ENCODE results near the gene PLIN3. TPM values are rescaled to one million over a fixed set of nuclear protein-coding genes. Genes with fewer than 3 reads are reported as not detected.
"Not testable (repeated sequence)": the region's sequence is repeated elsewhere in the genome, so short reads cannot be mapped to it uniquely, and the experiment has no call there.

The PLIN3 gene
- total RNA-seq, 1 donor from 2014 or later = 6.9 TPM

DNA sequence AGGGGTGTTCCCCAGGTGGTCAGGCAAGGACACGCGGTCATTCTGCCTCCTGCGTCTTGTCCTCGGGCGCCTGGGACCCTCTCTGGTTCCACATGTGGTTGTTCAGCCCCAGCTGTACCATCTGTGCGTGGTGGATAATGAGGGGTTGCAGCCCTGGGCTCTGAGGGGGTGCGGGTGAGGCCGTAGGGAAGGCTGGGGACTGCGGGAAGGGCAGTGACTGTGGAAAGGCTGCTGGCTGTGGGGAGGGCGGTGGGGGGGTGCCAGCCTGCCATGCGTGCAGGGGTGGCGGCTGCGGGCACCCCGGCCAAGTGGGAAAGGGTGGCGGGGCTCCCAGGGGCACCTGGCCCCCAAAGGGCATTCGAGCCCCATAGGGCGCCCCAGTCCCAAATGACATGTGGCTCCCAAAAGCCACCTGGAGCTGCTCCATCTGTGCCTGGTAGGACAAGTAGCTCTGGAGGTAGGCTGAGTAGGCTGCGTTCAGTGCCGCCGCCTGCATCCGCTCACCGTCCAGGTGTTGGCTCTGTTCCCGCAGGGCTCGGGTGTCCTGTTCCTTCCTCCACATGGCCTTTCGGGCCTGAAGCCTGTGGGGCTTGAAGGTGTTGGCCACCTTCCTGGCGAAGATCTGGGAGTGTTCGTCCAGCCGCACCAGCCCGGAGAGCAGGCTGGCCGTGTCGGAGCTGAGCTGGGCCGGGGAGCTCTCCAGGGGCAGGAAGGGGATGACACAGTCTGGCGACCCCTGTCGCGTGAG lies 51.1 kb downstream of the PLIN3 start:
- FAIRE-seq (no peak), DNase-seq (ENCODE audit: low spot score in 2 of 2) (peak in 1 of 2 donors; percentile 50)

DNA sequence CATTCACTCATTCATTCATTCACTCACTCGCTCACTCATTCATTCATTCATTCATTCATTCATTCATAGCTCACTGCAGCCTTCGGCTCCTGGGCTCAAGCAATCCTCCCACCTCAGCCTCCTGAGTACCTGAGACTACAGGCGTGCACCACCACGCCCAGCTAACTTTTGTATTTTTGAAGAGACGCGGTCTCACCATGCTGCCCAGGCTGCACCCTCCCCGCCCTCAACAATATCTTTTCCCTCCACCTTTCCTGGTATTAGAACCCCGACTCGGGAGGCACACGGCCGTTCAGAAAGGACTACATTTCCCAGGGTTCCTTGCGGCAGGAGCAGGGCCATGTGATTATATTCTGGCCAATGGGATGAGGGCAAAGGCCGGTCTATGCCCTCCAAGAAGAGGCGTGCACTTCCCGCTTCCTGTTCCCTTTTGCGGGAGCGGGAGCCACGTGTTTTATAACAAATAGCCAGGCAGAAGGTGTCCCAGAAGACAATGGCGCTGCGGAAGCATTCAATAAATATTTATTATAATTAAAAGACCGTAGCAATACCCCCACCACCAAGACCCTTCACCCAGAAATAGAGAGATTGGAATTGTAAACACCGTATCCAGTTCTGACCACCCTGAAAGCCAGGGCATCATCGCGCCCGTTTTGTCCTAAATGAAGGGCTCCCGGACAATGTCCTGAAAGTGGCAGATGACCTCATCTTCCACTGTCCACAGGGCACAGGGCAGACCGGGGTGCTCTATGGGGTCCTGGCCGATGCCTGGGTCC lies 51.9 kb downstream of the PLIN3 start:
- DNase-seq (ENCODE audit: low spot score in 2 of 2) (peak; percentile 97 to 98), FAIRE-seq (peak; percentile 85)

DNA sequence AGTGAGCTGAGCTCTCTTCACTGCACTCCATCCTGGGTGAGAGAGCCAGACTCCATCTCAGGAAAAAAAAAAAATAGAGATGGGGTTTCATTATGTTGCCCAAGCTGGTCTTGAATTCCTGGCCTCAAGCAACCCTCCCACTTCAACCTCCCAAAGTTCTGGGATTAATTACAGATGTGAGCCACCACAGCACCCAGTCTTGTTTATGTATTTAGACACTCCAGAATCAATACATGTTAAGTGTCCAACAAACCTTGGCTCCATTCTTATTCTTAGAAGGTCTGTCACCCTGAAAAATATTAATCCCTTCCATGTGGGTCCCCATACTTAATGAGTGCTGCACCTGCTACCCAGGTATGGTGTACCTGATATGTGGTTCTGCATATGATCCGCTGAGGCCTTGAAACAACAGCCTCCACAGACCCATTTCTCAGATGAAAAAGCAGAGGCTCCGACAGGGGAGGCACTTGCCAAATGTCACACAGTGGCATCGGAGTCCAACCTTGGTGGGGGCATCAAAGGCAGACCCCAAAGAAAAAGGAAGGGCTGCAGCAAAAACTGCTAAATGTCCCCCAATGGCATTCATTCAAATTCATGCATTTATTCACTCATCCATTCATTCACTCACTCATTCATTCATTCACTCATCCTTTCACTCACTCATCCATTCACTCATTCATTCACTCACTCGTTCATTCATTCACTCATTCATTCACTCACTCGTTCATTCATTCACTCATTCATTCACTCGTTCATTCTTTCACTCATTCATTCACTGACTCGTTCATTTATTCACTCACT lies 52.6 kb downstream of the PLIN3 start:
- FAIRE-seq = no peak
- DNase-seq (ENCODE audit: low spot score in 2 of 2) = no peak

DNA sequence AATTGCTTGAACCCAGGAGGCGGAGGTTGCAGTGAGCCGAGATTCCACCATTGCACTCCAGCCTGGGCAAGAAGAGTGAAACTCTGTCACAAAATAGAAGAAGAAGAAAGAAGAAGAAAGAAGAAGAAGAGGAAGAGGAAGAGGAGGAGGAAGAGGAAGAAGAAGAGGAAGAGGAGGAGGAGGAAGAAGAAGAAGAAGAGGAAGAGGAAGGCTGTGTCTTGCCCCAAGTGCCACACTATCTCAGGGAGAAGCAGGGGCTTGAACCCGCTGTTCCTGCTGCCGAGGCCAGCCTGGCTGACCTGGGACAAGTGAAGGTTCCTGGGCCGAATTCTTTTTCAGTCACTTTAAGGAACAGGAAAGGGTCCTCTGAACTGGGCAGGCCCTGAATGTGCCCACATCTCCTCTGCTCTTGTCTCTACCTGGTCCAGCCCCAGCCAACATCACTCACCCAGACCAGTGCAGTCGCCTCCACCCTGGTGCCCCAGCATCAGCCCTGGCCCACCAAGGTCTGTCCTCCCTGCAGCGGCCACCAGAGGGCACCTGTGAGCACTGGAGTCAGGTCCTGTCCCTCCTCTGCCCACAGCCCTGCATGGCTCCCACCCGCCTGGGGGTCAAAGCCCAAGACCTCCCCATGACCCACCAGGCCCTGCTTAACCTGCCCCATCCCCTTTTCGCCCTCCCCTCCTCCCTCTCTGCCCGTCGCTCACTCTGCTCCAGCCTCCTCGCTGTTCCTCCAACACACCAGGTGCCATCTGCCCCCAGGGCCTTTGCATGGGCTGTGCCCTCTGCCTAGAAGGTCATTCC lies 55.9 kb downstream of the PLIN3 start:
- FAIRE-seq (no peak), DNase-seq (ENCODE audit: low spot score in 2 of 2) (peak; percentile 47 to 67)

DNA sequence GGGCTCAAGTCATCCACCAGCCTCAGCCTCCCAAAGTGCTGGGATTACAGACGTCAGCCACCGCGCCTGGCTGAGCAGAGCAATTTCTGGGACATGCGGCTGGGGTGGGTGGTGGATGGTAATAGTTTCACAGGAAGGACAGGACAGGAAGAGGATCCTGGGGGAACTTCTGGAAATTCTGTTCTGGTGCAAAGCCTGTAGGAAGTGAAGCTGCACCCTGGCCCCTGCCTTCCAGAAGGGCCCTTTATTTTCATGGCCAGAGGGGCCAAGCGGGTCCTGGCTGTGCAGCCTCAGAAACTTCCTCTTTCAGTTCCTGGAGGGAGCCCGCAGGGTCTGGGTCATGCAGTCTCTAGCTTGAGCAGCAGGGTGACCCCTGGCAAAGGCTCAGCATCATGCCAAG lies 60.3 kb downstream of the PLIN3 start:
- no peak for FAIRE-seq

DNA sequence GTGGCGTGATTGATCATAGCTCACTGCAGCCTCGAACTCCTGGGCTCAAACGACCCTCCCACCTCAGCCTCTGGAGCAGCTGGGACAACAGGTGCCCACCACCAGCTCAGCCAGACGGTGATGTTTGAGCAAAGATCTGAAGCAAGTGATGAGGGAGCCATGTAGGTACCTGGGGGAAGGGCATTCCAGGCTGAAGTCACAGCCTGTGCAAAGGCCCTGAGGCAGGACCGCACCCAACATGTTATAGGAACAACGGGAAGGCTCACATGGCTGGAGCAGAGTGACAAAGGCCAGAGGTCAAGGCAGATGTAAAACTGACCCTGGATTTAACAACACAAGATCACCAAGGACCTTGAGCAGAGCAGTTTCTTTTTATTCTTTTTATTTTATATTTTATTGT lies 61.1 kb downstream of the PLIN3 start:
- DNase-seq (ENCODE audit: low spot score in 2 of 2) (no peak), FAIRE-seq (no peak)

More for the DNA sequence above, 60.3 kb downstream of the PLIN3 start:
- DNase-seq (ENCODE audit: low spot score in 2 of 2) = no peak

DNA sequence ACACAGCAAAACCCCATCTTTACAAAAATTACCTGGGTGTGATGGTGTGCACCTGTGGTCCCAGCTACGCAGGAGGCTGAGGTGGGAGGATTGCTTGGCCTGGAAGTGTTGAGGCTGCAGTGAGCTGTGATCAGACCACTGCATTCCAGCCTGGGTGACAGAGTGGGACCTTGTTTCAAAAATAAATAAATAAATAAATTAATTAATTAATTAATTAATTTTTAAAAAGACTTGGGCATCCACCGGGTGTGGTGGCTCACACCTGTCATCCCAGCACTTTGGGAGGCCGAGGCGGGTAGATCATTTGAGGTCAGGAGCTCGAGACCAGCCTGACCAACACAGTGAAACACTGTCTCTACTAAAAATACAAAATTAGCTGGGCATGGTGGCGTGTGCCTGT lies 62.3 kb downstream of the PLIN3 start:
- not testable (repeated sequence) for DNase-seq (ENCODE audit: low spot score in 2 of 2); FAIRE-seq

DNA sequence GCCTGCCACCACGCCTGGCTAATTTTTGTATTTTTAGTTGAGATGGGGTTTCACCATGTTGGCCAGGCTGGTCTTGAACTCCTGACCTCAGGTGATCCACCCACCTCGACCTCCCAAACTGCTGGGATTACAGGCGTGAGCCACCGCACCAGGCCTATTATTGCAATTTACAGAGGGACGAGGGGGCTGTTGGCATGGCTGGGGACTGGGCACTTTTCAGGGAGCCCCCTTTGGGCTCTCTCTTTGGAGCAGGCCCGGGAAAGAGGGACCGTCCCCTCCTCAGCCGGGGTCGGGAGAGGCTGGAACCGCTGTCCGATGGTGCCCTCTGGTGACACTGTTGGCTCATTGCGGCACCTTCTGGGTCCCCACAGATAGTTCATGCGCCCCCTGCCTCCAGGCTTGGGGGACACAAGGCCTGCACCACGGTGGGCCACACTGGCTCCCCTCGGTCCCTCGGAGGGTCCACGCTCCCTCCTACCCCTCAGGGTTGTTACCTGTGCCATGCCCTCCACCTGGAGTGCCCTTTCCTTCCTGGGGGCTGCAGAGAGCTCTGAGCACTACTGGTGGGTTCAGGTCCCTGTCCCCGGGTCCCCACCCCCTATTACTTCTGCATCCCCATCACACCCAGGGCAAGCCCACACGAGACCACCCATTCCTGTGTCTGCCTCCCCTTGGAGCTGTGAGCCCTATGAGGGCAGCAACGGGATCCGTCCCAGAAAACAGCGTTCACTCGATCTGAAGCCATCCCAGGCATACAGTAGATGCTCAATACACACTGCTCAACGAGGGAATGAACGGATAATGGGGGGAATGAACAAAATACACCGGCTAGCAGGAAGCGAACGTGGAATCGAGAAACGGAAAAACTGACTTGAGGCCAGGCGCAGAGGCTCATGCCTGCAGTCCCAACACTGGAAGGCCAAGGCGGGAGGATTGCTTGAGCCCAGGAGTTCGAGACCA lies 63.5 kb downstream of the PLIN3 start:
- FAIRE-seq (no peak), DNase-seq (ENCODE audit: low spot score in 2 of 2) (peak in 1 of 2 donors; percentile 66)

DNA sequence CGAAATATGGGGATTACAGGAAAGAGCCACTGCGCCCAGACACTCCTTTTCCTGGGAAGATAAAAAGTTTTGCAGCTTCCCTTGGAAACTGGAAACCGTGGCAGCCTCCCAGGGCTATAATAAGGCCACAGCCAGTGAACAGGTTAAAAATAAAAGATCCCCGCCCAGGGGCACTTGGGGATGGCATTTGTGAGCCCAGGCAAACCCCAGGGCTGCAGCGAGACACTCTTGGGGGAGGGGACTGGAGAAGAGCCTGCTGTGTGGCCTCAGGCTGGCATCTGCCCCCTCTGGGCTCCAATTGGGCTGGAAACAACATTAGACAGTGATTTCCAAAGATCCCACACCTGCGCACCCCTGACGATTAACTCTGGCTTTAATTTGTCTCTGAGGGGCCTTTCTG lies 64.8 kb downstream of the PLIN3 start:
- FAIRE-seq = no peak
- DNase-seq (ENCODE audit: low spot score in 2 of 2) = no peak

DNA sequence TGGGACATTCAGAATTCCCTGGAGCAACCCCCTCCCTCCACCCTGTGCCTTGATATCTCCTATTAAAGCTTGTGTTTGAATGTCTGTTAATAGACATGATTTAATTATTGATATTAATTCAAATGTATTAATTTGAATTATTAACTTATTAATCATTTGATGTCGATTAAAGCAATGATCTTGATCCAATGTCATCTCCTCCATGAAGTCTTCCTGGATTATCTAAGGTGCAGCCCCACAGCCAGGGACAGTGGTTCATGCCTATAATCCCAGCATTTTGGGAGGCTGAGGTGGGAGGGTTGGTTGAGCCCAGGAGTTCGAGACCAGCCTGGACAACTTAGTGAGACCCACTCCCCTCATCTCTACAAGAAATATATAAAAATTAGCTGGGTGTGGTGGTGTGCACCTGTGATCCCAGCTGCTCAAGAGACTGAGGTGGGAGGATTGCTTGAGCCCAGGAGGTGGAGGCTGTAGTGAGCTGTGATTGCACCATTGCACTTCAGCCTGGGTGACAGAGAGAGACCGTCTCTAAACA lies 66.3 kb downstream of the PLIN3 start:
- FAIRE-seq (no peak), DNase-seq (ENCODE audit: low spot score in 2 of 2) (no peak)

DNA sequence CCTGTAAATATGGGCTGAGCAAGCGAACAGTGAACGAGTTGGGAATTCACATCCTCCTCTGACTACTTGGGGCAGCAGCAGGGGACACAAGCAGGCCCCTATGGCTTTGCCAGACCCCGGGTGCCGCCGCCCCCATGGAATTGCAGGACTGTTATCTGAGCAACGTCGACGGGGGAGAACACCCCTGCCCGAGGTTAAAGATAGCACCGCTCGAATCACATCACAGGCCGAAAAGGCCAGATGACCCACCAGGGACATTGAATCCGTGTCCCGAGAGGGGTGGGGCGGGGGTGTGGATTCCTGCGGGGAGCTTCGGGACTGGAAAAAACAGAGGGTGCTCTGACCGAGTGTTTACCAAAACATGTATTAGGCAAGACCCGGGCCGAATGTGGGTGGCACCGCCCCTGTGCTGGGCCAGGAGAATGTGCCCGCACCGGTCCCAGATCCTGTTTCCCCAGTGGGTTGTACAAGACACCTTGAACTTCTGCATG lies 66.8 kb downstream of the PLIN3 start:
- no peak for FAIRE-seq
- no peak for DNase-seq (ENCODE audit: low spot score in 2 of 2)

DNA sequence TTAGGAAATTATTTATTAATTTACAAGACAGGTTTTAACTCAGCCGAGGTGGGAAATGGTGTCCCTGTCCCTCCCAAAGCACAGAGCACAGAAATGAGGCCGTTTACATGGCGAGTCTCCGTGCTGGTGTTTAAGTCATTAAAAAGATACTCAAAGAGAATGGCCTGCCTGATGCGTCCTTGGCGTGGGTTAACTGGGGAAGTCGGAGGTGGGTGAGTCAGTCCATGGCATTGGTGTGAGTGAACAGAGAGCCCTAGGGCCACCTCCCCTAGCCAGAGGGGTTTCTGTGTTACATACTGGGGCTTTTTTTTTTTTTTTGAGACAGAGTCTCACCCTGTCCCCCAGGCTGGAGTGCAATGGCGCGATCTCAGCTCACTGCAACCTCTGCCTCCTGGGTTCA lies 72.1 kb downstream of the PLIN3 start:
- DNase-seq (ENCODE audit: low spot score in 2 of 2) = no peak
- no peak for FAIRE-seq

DNA sequence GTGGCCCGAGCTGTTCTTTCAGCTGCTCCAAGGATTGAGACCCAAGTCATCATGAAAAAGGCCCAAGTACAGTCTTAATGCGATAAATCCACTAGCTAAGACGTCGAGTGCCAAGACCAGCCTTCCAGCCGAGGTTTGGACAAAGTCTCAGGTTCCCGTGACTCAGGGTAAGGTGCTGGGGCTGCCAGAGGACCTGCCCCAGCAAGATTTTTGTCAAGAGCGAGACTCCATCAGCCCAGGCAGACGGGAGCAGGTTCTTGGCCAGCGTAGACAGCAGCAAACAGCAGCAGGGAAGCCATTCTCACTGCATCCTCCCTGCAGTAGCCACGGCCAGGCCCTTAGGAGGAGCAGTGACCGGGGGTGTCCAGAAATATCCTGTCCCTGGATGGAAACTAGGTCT lies 72.5 kb downstream of the PLIN3 start:
- DNase-seq (ENCODE audit: low spot score in 2 of 2) (no peak), FAIRE-seq (no peak)

DNA sequence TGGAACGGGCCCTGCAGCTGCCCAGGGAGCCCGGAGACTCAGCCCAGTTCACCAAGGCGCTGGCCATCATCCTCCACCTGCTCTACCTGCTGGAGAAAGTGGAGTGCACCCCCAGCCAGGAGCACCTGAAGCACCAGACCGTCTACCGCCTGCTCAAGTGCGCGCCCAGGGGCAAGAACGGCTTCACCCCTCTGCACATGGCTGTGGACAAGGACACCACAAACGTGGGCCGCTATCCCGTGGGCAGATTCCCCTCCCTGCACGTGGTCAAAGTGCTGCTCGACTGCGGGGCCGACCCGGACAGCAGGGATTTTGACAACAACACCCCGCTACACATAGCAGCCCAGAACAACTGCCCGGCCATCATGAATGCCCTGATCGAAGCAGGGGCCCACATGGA lies 74.2 kb downstream of the PLIN3 start:
- not testable (repeated sequence) for FAIRE-seq; DNase-seq (ENCODE audit: low spot score in 2 of 2)

DNA sequence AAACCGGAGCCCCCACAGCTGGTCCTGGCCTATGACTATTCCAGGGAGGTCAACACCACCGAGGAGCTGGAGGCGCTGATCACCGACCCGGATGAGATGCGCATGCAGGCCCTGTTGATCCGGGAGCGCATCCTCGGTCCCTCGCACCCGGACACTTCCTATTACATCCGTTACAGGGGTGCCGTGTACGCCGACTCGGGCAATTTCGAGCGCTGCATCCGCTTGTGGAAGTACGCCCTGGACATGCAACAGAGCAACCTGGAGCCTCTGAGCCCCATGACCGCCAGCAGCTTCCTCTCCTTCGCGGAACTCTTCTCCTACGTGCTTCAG lies 74.6 kb downstream of the PLIN3 start:
- not testable (repeated sequence) for FAIRE-seq

DNA sequence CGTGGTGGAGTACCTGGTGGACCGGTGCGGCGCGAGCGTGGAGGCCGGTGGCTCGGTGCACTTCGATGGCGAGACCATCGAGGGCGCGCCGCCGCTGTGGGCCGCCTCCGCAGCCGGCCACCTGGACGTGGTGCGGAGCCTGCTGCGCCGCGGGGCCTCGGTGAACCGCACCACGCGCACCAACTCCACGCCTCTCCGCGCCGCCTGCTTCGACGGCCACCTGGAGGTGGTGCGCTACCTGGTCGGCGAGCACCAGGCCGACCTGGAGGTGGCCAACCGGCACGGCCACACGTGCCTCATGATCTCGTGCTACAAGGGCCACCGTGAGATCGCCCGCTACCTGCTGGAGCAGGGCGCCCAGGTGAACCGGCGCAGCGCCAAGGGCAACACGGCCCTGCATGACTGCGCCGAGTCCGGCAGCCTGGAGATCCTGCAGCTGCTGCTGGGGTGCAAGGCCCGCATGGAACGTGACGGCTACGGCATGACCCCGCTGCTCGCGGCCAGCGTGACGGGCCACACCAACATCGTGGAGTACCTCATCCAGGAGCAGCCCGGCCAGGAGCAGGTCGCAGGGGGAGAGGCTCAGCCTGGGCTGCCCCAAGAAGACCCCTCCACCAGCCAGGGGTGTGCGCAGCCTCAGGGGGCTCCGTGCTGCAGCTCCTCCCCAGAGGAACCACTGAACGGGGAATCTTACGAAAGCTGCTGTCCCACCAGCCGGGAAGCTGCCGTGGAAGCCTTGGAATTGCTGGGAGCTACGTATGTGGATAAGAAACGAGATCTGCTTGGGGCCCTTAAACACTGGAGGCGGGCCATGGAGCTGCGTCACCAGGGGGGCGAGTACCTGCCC lies 75.2 kb downstream of the PLIN3 start:
- FAIRE-seq; DNase-seq (ENCODE audit: low spot score in 2 of 2): not testable (repeated sequence)

More for the DNA sequence above, 74.6 kb downstream of the PLIN3 start:
- DNase-seq (ENCODE audit: low spot score in 2 of 2) = not testable (repeated sequence)

DNA sequence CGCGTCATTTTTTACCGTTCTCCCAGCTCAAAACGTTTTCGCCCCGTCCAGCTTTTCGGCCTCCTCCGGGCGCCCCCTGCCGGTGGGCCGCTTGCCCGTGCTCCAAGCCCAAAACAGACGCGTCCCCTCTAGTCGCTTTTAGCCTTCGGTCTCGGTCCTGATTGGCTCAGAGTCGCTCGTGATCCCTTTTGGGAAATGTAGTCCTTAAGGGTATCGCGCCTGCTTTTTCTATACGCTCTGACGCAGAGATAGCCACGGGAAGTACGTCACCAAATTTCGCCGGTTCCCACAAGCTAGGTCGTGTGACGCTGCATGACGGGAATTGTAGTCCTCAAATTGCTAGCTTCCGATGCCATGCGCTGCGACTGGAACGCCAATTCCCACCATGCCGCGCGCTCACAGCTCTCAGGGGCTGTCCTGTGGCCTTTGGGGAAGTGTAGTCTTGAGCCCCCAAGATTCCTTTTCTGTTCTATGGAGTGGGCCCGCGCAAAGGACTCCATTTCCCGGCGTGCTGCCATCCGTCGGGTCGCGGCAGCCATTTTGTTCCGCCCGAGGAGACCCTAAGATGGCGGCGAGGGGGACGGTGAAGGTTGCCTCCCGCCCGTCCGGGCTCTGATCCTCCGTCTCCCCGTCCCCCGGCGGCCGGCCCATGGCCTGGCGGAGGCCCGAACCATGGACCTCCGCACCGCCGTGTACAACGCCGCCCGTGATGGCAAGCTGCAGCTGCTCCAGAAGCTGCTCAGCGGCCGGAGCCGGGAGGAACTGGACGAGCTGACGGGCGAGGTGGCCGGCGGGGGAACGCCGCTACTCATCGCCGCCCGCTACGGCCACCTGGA lies 76.1 kb downstream of the PLIN3 start, which contains the start of gene FEM1A:
FEM1A (plus strand) TSS at position 552 of the 836 bp plus-strand sequence; CDS start at position 673, 121 bp downstream.
- peak; percentile 98 for FAIRE-seq
- DNase-seq (ENCODE audit: low spot score in 2 of 2) = peak; percentile 98 to 99
